ENCODE results near the gene GALNT11. TPM values are rescaled to one million over a fixed set of nuclear protein-coding genes. Genes with fewer than 3 reads are reported as not detected.

GALNT11 gene
- 17.9 to 26.7 TPM (median 22.6 TPM) in 5 replicates for total RNA-seq (2022; extraction: Qiagen RNA extraction; ENCODE audit: low read depth)

DNA sequence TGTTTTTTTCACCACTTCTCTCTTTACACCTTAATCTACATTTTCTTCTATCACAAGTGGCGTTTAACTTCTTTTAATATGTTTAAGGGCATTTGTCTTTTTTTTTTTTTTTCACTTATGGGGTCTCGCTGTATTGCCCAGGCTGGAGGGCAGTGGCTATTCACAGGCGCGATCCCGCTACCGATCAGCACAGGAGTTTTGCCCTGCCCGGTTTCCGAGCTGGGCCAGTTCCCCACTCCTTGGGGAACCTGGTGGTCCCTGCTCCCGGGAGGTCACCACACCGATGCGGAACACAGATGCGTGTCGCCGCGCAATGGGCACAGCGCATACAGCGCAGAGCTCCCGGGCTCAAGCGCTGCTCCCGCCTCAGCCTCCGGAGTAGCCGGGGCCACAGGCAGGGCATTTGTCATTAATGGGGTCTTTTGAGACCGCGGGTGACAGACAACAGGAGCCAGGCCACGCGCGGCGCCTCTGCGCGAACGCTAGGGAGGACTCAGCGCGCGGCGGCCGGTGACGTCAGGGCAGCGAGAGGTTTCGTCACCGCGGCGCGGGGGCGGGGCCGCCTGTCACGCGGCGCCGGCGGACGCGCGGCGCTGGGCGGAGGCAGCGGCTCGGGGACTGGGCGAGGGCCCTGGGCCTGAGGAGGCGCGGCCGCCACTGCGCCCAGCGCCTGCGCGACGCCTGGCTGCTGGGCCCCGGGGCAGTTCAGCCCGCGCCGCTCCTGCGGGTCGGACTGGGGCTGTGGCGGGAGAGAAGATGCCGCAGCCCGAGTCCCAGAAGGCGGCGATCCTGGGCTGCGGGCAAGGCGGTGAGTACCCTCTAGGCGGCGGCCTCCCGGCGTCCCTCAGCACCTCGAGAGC is at the start of gene GALNT11:
Gene GALNT11, plus strand, starts transcription at position 598 of the 860 bp plus-strand sequence. CDS start 68,554 bp downstream, outside the sequence.

Other genes starting within 250 kb of the GALNT11 start
- gene PRKAG2, start 148.6 kb upstream of the GALNT11 start, total RNA-seq (2022; extraction: Qiagen RNA extraction; ENCODE audit: low read depth) = 31.6 to 38.3 TPM (median 35.8 TPM) in 5 replicates
- gene GALNTL5, start 69.2 kb upstream of the GALNT11 start, total RNA-seq (2022; extraction: Qiagen RNA extraction; ENCODE audit: low read depth) = not detected in 5 replicates

All from A549 treated with CpdA at 1 μM for 4 hours (cell line).